H1 (cell line): Measurements from ENCODE around the gene FRMD5. TPM values are rescaled to one million over a fixed set of nuclear protein-coding genes. Genes with fewer than 3 reads are reported as not detected.

Source experiments
- CTCF ChIA-PET: fragments of 300-600 bp; sonication (Branson Sonifier 250); formaldehyde crosslinking; loops from one replicate; lab custom pipeline; 2021; ENCODE audit not compliant: partially characterized antibody; lab: Charles Lee
- POLR2A ChIA-PET: fragments of 300-600 bp; sonication (Branson Sonifier 250); formaldehyde crosslinking; loops from one replicate; lab custom pipeline; 2021; ENCODE audit warnings: inconsistent platforms; ENCODE audit not compliant: partially characterized antibody; lab: Charles Lee
- DNase-seq, 2 experiments: peaks; one replicate each; pipeline versions ENCODE4 v3.0.0 to v3.0.0-alpha.2; 2010 to 2022; ENCODE audit warnings: low spot score in 2 of 2, low read depth in 1 of 2, mixed read lengths in 1 of 2
- FAIRE-seq: peaks from 2 replicates; lab custom pipeline; 2011; peaks lifted over from hg19 to GRCh38; lab: Jason Lieb, UNC
- H2AFZ ChIP-seq: 2 replicates; pipeline ENCODE4 v1.8.1; 2012; ENCODE audit warnings: low read length, inconsistent platforms
- H2AK5ac ChIP-seq: 2 replicates; pipeline ENCODE4 v1.6.1; 2013; ENCODE audit warnings: low read depth, low read length
- H2BK120ac ChIP-seq: replicated peaks from 2 replicates; pipeline ENCODE3; 2013; ENCODE audit warnings: low read depth, low read length, inconsistent platforms
- H2BK12ac ChIP-seq: 2 replicates; pipeline ENCODE4 v1.6.1; 2013; ENCODE audit warnings: low read depth, low read length
- H2BK15ac ChIP-seq: 2 replicates; pipeline ENCODE4 v1.6.1; 2013; ENCODE audit warnings: low read length
- H2BK20ac ChIP-seq: 2 replicates; pipeline ENCODE4 v1.6.1; 2013; ENCODE audit warnings: low read length
- H2BK5ac ChIP-seq: 2 replicates; pipeline ENCODE4 v1.6.1; 2013; ENCODE audit warnings: low read depth, low read length
- H3K14ac ChIP-seq: 2 replicates; pipeline ENCODE4 v1.6.1; 2013; ENCODE audit warnings: inconsistent platforms; ENCODE audit not compliant: insufficient read length
- H3K18ac ChIP-seq: 2 replicates; pipeline ENCODE4 v1.6.1; 2013; ENCODE audit warnings: low read length; ENCODE audit errors: extremely low read depth
- H3K23ac ChIP-seq: 2 replicates; pipeline ENCODE4 v1.6.1; 2013; ENCODE audit warnings: inconsistent platforms; ENCODE audit not compliant: insufficient read length
- H3K23me2 ChIP-seq: 2 replicates; pipeline ENCODE4 v1.6.1; 2013; ENCODE audit warnings: low read depth, low read length
- H3K27ac ChIP-seq: 2 replicates; pipeline ENCODE4 v1.6.1; 2011; ENCODE audit warnings: low read depth, low read length, inconsistent platforms
- H3K27me3 ChIP-seq, 4 experiments: replicated peaks in 1 of 4; 1 replicate in 1 of 4; 2 replicates in 3 of 4; pipeline versions ENCODE4 v1.6.1 to v1.8.1; 2011 to 2013; ENCODE audit warnings: low read length in 3 of 4, mild to moderate bottlenecking in 3 of 4, inconsistent platforms in 2 of 4, mixed read lengths in 2 of 4, moderate library complexity in 1 of 4; ENCODE audit not compliant: control insufficient read depth in 3 of 4, insufficient read depth in 3 of 4; ENCODE audit errors: extremely low read depth in 1 of 4
- H3K36me3 ChIP-seq, 4 experiments: 2 replicates each; pipeline versions ENCODE4 v1.6.1 to v1.8.1; 2011 to 2013; ENCODE audit warnings: mild to moderate bottlenecking in 4 of 4, low read length in 3 of 4, moderate library complexity in 2 of 4, control low read depth in 1 of 4, inconsistent platforms in 1 of 4; ENCODE audit not compliant: insufficient read depth in 4 of 4, control insufficient read depth in 2 of 4
- H3K4ac ChIP-seq: replicated peaks from 2 replicates; pipeline ENCODE3; 2013; ENCODE audit warnings: low read length, low read depth, mixed read lengths, inconsistent platforms; ENCODE audit not compliant: insufficient read length
- H3K4me1 ChIP-seq, 4 experiments: replicated peaks in 1 of 4; 1 replicate in 1 of 4; 2 replicates in 3 of 4; pipeline versions ENCODE4 v1.6.1 to v1.8.1; 2011 to 2013; ENCODE audit warnings: low read length in 3 of 4, inconsistent platforms in 2 of 4, mixed read lengths in 1 of 4; ENCODE audit not compliant: insufficient read depth in 4 of 4, control insufficient read depth in 3 of 4
- H3K4me2 ChIP-seq, 2 experiments: 2 replicates each; pipeline versions ENCODE4 v1.6.1 to v1.8.1; 2011 to 2013; ENCODE audit warnings: low read depth in 2 of 2, low read length in 2 of 2, control low read depth in 1 of 2, inconsistent platforms in 1 of 2, mild to moderate bottlenecking in 1 of 2; ENCODE audit not compliant: insufficient read depth in 1 of 2
- H3K4me3 ChIP-seq, 4 experiments: fragments of 200-600, 300-600 bp in 1 of 4; sonication (generic), shearing (Covaris generic), sonication (Bioruptor Twin) in 1 of 4; 2 replicates each; pipeline versions ENCODE4 v1.5.1 to v1.8.1; 2011 to 2016; ENCODE audit warnings: low read length in 4 of 4, low read depth in 3 of 4, control low read depth in 2 of 4, inconsistent platforms in 2 of 4, mild to moderate bottlenecking in 2 of 4, mixed read lengths in 1 of 4, moderate library complexity in 1 of 4; ENCODE audit not compliant: insufficient read depth in 2 of 4; ENCODE audit errors: extremely low read depth in 1 of 4
- H3K56ac ChIP-seq: replicated peaks from 2 replicates; pipeline ENCODE3; 2013; ENCODE audit warnings: low read depth, mild to moderate bottlenecking, mixed read lengths, low read length, inconsistent platforms; ENCODE audit not compliant: insufficient read length
- H3K79me1 ChIP-seq: 2 replicates; pipeline ENCODE4 v1.6.1; 2013; ENCODE audit warnings: low read depth, low read length, control low read depth
- H3K79me2 ChIP-seq, 2 experiments: 2 replicates each; pipeline versions ENCODE4 v1.6.1 to v1.8.1; 2012 to 2013; ENCODE audit warnings: low read length in 2 of 2, mild to moderate bottlenecking in 2 of 2, inconsistent platforms in 1 of 2; ENCODE audit not compliant: insufficient read depth in 2 of 2, control insufficient read depth in 1 of 2
- H3K9ac ChIP-seq, 4 experiments: replicated peaks in 1 of 4; 1 replicate in 1 of 4; 2 replicates in 3 of 4; pipeline versions ENCODE4 v1.6.1 to v1.8.1; 2011 to 2013; ENCODE audit warnings: low read depth in 3 of 4, low read length in 3 of 4, control low read depth in 2 of 4, mild to moderate bottlenecking in 2 of 4, moderate library complexity in 2 of 4, inconsistent platforms in 1 of 4; ENCODE audit errors: extremely low read depth in 1 of 4
- H3K9me3 ChIP-seq, 2 experiments: 2 replicates each; pipeline versions ENCODE4 v1.6.1 to v1.8.1; 2012 to 2013; ENCODE audit warnings: mild to moderate bottlenecking in 2 of 2, moderate library complexity in 2 of 2, control low read depth in 1 of 2, inconsistent platforms in 1 of 2, low read depth in 1 of 2, low read length in 1 of 2, mixed read lengths in 1 of 2; ENCODE audit not compliant: insufficient read depth in 2 of 2
- H4K20me1 ChIP-seq, 2 experiments: replicated peaks in 1 of 2; 2 replicates each; pipeline versions ENCODE3 to v1.8.1; 2011 to 2013; ENCODE audit warnings: inconsistent platforms in 2 of 2, low read length in 2 of 2, mild to moderate bottlenecking in 1 of 2; ENCODE audit not compliant: insufficient read depth in 2 of 2, control insufficient read depth in 1 of 2
- H4K5ac ChIP-seq: 2 replicates; pipeline ENCODE4 v1.6.1; 2013; ENCODE audit warnings: low read length, low read depth, mixed read lengths, inconsistent platforms; ENCODE audit not compliant: insufficient read length
- H4K8ac ChIP-seq: 2 replicates; pipeline ENCODE4 v1.8.0; 2013; ENCODE audit warnings: mild to moderate bottlenecking, moderate library complexity, low read length, inconsistent platforms; ENCODE audit not compliant: insufficient read depth; ENCODE audit errors: extremely low read depth
- H4K91ac ChIP-seq: replicated peaks from 2 replicates; pipeline ENCODE3; 2013; ENCODE audit warnings: low read length, mixed read lengths, inconsistent platforms; ENCODE audit not compliant: insufficient read length
- EP300 ChIP-seq, 2 experiments: IDR thresholded peaks; 1 replicate in 1 of 2; 2 replicates in 1 of 2; pipeline ENCODE4 v1.6.1; 2011 to 2012; ENCODE audit warnings: low read depth in 2 of 2, low read length in 2 of 2, mild to moderate bottlenecking in 2 of 2, borderline replicate concordance in 1 of 2, inconsistent platforms in 1 of 2, moderate library complexity in 1 of 2
- JUN ChIP-seq: IDR thresholded peaks from 2 replicates; pipeline ENCODE4 v1.6.1; 2011; ENCODE audit warnings: low read depth, mild to moderate bottlenecking, improper control_type of control experiment, low read length
- POLR2AphosphoS5 ChIP-seq: IDR thresholded peaks from 2 replicates; pipeline ENCODE4 v1.6.1; 2011; ENCODE audit warnings: low read depth, low read length
- RFX5 ChIP-seq: IDR thresholded peaks from 2 replicates; pipeline ENCODE4 v1.6.1; 2011; ENCODE audit warnings: low read depth, low read length, improper control_type of control experiment, borderline replicate concordance
- WGBS, 2 experiments: shearing (Covaris generic) in 1 of 2; methylation state at CpG; one replicate each; pipeline versions ENCODE4 v1.1.6 to v1.1.7; 2013 to 2015; ENCODE audit warnings: low lambda C conversion rate in 2 of 2, mixed read lengths in 2 of 2, inconsistent platforms in 1 of 2, low coverage in 1 of 2, missing lambda C conversion rate in 1 of 2; ENCODE audit not compliant: insufficient replicate concordance in 2 of 2, insufficient coverage in 1 of 2, insufficient read length in 1 of 2; ENCODE audit errors: extremely low coverage in 1 of 2, missing lambda C conversion rate in 1 of 2; 5-methylcytosine and 5-hydroxymethylcytosine counted together
- polyA plus RNA-seq, 7 experiments: library from polyadenylated mRNA; depleted of rRNA in 3 of 7; stranded (reverse) in 5 of 7; unstranded in 2 of 7; fragments of >200 nt in 5 of 7; fragments of 200-250 nt in 2 of 7; gene quantifications; 1 replicate in 5 of 7; 2 replicates in 1 of 7; 4 replicates in 1 of 7; pipeline versions ENCODE4 v1.2.1 to v1.2.3, GENCODE V29; 2011 to 2013; ENCODE audit warnings: missing spikeins in 2 of 7, mixed read lengths in 2 of 7
- total RNA-seq: library from RNA; stranded (reverse); fragmentation: NEBNext Ultra II Directional; extraction: Animal tissue kit (Norgen Biotek cat#: 25700); gene quantifications from 2 replicates; pipeline ENCODE4 v1.2.1, GENCODE V29; 2021

The FRMD5 gene
- total and polyA plus RNA-seq, 2 of the 8 experiments (the other 6 are each of a cell fraction or from before 2014, with no cell fraction given) = 10.1 to 12.6 TPM

DNA sequence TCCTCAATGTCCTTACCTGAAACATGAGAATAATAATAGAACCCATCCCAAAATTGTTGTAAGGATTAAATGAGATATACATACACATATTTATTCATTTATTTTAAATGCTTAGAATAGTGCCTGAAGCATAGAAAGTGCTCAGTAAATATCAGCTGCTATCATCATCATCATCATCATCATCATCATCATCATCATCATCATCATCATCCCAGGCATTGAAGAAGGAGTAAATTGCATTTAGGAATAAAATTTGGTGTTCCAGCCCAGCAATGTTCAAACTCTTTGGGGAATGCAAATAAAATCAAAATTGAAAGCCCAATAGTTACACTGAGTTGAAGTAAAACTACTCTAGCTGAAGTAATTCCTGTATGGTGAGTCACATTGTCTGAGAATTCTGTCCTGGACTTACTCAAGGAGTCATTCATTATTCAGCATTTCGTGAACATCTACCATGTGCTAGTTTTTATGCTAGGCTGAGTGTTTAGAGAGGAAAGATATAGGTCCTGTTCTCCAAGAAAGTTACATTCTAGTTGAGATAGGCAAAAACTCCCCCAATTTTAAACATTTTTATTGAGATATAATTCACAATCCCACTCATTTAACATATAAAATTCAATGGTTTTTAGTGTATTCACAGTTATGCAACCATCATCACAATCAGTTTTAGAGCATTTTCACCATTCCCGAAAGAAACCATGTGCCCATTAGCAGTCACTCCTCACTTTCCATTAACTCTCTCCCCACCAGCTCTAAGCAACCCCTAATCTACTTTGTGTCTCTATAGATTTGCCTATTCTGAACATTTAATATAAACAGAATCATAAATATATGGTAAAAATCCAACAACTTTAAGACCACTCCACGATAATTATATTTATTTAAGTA lies 107.2 kb downstream of the FRMD5 start:
- Histone ChIP-seq H3K4me2 (no peak overlapping the region), H3K9ac (no peak overlapping the region), H4K20me1 (peaks cover 0 to 2% of the 10 kb centered on the region in 2 experiments), H4K8ac (no peak overlapping the region), H3K23me2 (no peaks in the 10 kb centered on the region), H4K91ac (no peak overlapping the region), H2BK5ac (no peak overlapping the region), H2BK12ac (no peak overlapping the region), H3K4ac (no peak overlapping the region), H2BK15ac (no peak overlapping the region), H3K23ac (no peak overlapping the region), H3K79me2 (no peaks in the 10 kb centered on the region), H2AFZ (no peak overlapping the region), H3K18ac (no peak overlapping the region), H3K36me3 (no peaks in the 10 kb centered on the region), H3K14ac (no peak overlapping the region), H4K5ac (no peak overlapping the region), H2BK120ac (no peak overlapping the region), H3K4me1 (no peaks in the 10 kb centered on the region), H3K9me3 (no peaks in the 10 kb centered on the region), H3K4me3 (no peak overlapping the region), H3K27me3 (no peaks in the 10 kb centered on the region), H3K27ac (no peak overlapping the region), H3K56ac (no peak overlapping the region), H2BK20ac (no peak overlapping the region), H3K79me1 (no peaks in the 10 kb centered on the region), H2AK5ac (no peak overlapping the region)
- 89% methylated on average over 3 of the region's 3 CpGs; no CpG with 5 or more reads in 1 of the 2 experiments for WGBS, 2 experiments
- FAIRE-seq (no peak), DNase-seq (no peak)
- CTCF ChIA-PET = interaction anchor here (1.0 to 2.7 kb wide), 2 partner anchors 22 to 206 kb away, joined by 3 to 10 read pairs; no protein-coding TSS in a partner anchor
- POLR2A ChIA-PET = no interaction called here
- TF ChIP-seq POLR2AphosphoS5 (no peak), JUN (no peak), RFX5 (no peak), EP300 (IDR thresholded peaks at IDR 0.05; ENCODE audit: borderline replicate concordance in 1 of 2, low read depth in 2 of 2, low read length in 2 of 2) (no peak)
